Fibroblast of pulmonary artery (primary cell): Measurements from ENCODE around the gene ADGRF1.
A peak's percentile ranks its signal among the peaks of the same experiment; 100 is the strongest.

ENCODE experiments used
- DNase-seq: peaks from one replicate; pipeline ENCODE4 v3.0.0-alpha.2; 2010; ENCODE audit warnings: low read depth
- H3K4me3 ChIP-seq: replicated peaks from 2 replicates; pipeline ENCODE4 v1.5.1; 2011; ENCODE audit warnings: low read depth, mild to moderate bottlenecking, control low read depth, low read length, moderate library complexity
- CTCF ChIP-seq: IDR thresholded peaks from 2 replicates; pipeline ENCODE4 v1.5.1; 2011; ENCODE audit warnings: mild to moderate bottlenecking, control low read depth, low read length, inconsistent platforms; ENCODE audit errors: missing control alignments

Gene ADGRF1

GRCh38 chr6:46959419-46959818 lies 82.7 kb downstream of the ADGRF1 start:
- no peak for TF ChIP-seq CTCF
- H3K4me3 ChIP-seq: no peak overlapping the region
- DNase-seq: no peak

GRCh38 chr6:46956409-46956808 lies 85.7 kb downstream of the ADGRF1 start:
- no peak for TF ChIP-seq CTCF
- no peak overlapping the region for H3K4me3 ChIP-seq
- DNase-seq: no peak

- peak; percentile 36 for DNase-seq
- TF ChIP-seq CTCF: no peak
Measured at GRCh38 chr6:46954837-46955451, 87.2 kb downstream of the ADGRF1 start.

GRCh38 chr6:46953921-46954320 lies 88.2 kb downstream of the ADGRF1 start:
- no peak overlapping the region for H3K4me3 ChIP-seq
- DNase-seq: no peak
- no peak for TF ChIP-seq CTCF

More at GRCh38 chr6:46954837-46955451, 87.2 kb downstream of the ADGRF1 start:
- no peak overlapping the region for H3K4me3 ChIP-seq

GRCh38 chr6:46949632-46950280 lies 92.4 kb downstream of the ADGRF1 start:
- no peak for TF ChIP-seq CTCF
- H3K4me3 ChIP-seq: no peak overlapping the region
- DNase-seq: peak; percentile 57

- H3K4me3 ChIP-seq: no peak overlapping the region
- peak; percentile 99 for DNase-seq
- no peak for TF ChIP-seq CTCF
Measured at GRCh38 chr6:46948699-46949098, 93.4 kb downstream of the ADGRF1 start.
